ENCODE results near the gene MFN2. TPM values are rescaled to one million over a fixed set of nuclear protein-coding genes. Genes with fewer than 3 reads are reported as not detected.
A peak's percentile ranks its signal among the peaks of the same experiment; 100 is the strongest.

MFN2 gene
- total and polyA plus RNA-seq, 2 experiments from 2014 or later: 48.0 to 57.9 TPM

GRCh38 chr1:12028248-12028647 is 48.0 kb downstream of the MFN2 start:
- Histone ChIP-seq H3K4me1 (ENCODE audit: insufficient read depth) (no peaks in the 10 kb centered on the region), H3K9me3 (ENCODE audit: low read depth) (no peaks in the 10 kb centered on the region), H4K20me1 (ENCODE audit: insufficient read depth) (no peaks in the 10 kb centered on the region), H3K9ac (no peak overlapping the region), H3F3A (ENCODE audit: insufficient read depth) (no peaks in the 10 kb centered on the region), H3K9me2 (ENCODE audit: insufficient read depth) (no peaks in the 10 kb centered on the region), H2AFZ (no peak overlapping the region), H3K27me3 (replicated peaks; ENCODE audit: insufficient read depth) (no peaks in the 10 kb centered on the region), H3K4me3 (no peak overlapping the region), H3K36me3 (ENCODE audit: low read depth) (no peaks in the 10 kb centered on the region), H3K79me2 (ENCODE audit: insufficient read depth) (no peaks in the 10 kb centered on the region), H3K4me2 (ENCODE audit: unreplicated experiment) (no peak overlapping the region), H3K27ac (no peak overlapping the region)
- DNase-seq: no peak
- TF ChIP-seq EZH2phosphoT487 (IDR thresholded peaks at IDR 0.05; ENCODE audit: insufficient read depth, low read depth): no peak
- TF ChIP-seq EZH2 (IDR thresholded peaks at IDR 0.05; ENCODE audit: insufficient read depth, poor library complexity, severe bottlenecking): no peak
- in situ Hi-C loops (cut with MboI): no loop called here
- 93 to 95% methylated on average over 8 of the region's 8 CpGs for WGBS, 2 experiments (ENCODE audit: low coverage in 1 of 2, low lambda C conversion rate in 2 of 2, missing lambda C conversion rate in 2 of 2)

DNA sequence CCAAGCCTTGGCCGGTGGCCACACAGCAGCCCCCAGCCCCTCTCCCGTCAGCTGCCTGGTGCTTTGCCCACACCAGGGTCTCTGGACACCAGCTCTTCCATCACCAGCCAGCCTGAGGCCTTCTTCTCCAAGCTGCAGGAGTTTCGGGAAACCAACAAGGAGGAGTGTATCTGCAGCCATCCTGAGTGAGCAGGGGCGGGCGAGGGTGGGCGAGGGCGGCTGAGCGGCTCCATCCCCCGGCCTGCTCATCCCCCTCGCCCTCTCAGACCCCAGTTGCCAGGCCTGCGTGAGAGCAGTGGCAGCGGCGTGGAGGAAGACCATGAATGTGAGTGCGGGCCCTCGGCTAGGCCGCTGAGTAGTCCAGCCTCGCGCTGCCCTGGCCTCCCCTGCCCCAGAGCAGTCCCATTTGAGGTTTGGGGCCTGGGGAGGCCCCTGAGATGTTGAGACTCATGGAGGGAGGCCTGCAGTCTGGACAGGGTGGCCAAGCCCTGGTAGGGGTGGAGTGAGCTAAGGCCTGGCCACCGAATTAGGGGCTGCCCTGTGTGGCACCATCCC is 48.8 kb downstream of the MFN2 start:
- no peaks in the 10 kb centered on the region for H3K79me2 ChIP-seq (ENCODE audit: insufficient read depth)
- no peak overlapping the region for H3K4me3 ChIP-seq
- H3K9me2 ChIP-seq (ENCODE audit: insufficient read depth): no peaks in the 10 kb centered on the region
- DNase-seq: no peak
- in situ Hi-C loops (cut with MboI): no loop called here
- H4K20me1 ChIP-seq (ENCODE audit: insufficient read depth): no peaks in the 10 kb centered on the region
- 94 to 96% methylated on average over 9 to 19 of the region's 19 CpGs for WGBS, 2 experiments (ENCODE audit: low coverage in 1 of 2, low lambda C conversion rate in 2 of 2, missing lambda C conversion rate in 2 of 2)
- H3K9ac ChIP-seq: no peak overlapping the region
- no peaks in the 10 kb centered on the region for H3K36me3 ChIP-seq (ENCODE audit: low read depth)
- H3F3A ChIP-seq (ENCODE audit: insufficient read depth): no peaks in the 10 kb centered on the region
- no peak overlapping the region for H3K4me2 ChIP-seq (ENCODE audit: unreplicated experiment)
- no peaks in the 10 kb centered on the region for H3K4me1 ChIP-seq (ENCODE audit: insufficient read depth)
- TF ChIP-seq EZH2phosphoT487 (IDR thresholded peaks at IDR 0.05; ENCODE audit: insufficient read depth, low read depth): no peak
- no peak for TF ChIP-seq EZH2 (IDR thresholded peaks at IDR 0.05; ENCODE audit: insufficient read depth, poor library complexity, severe bottlenecking)
- no peak overlapping the region for H3K27ac ChIP-seq
- H3K9me3 ChIP-seq (ENCODE audit: low read depth): no peaks in the 10 kb centered on the region
- H3K27me3 ChIP-seq (replicated peaks; ENCODE audit: insufficient read depth): no peaks in the 10 kb centered on the region
- no peak overlapping the region for H2AFZ ChIP-seq

DNA sequence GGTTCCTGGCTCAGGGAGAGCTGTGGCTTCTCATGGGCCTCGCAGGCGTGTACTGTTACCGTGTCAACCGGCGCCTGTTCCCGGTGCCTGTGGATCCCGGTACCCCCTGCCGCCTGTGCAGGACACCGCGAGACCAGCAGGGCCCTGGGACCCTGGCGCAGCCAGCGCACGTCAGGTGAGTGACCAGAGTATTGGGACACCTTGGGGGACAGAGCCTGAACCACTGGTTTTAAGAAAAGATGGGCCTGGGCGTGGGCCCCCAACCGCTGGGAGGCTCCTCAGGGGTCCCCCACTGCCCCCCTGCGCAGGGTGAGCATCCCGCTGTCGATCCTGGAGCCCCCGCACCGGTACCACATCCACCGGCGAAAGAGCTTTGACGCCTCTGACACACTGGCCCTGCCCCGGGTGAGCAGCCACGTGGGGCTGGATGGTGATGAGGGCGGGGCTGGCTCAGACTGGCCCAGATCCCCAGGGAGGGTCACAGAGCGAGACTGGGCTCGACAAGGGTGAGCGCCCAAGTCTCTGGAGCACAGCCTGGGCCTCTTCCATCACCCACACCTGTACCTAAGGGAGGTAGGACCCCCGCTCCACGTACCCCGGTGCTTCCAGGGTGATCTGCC is 49.6 kb downstream of the MFN2 start:
- Histone ChIP-seq H2AFZ (no peak overlapping the region), H3F3A (ENCODE audit: insufficient read depth) (no peaks in the 10 kb centered on the region), H3K79me2 (ENCODE audit: insufficient read depth) (no peaks in the 10 kb centered on the region), H3K4me1 (ENCODE audit: insufficient read depth) (no peaks in the 10 kb centered on the region), H3K4me3 (no peak overlapping the region), H3K4me2 (ENCODE audit: unreplicated experiment) (no peak overlapping the region), H3K9ac (no peak overlapping the region), H3K27me3 (replicated peaks; ENCODE audit: insufficient read depth) (no peaks in the 10 kb centered on the region), H4K20me1 (ENCODE audit: insufficient read depth) (no peaks in the 10 kb centered on the region), H3K9me2 (ENCODE audit: insufficient read depth) (no peaks in the 10 kb centered on the region), H3K9me3 (ENCODE audit: low read depth) (no peaks in the 10 kb centered on the region), H3K27ac (no peak overlapping the region), H3K36me3 (ENCODE audit: low read depth) (no peaks in the 10 kb centered on the region)
- DNase-seq: no peak
- WGBS, 2 experiments (ENCODE audit: low coverage in 1 of 2, low lambda C conversion rate in 2 of 2, missing lambda C conversion rate in 2 of 2): 91 to 94% methylated on average over 31 to 32 of the region's 32 CpGs
- TF ChIP-seq EZH2 (IDR thresholded peaks at IDR 0.05; ENCODE audit: insufficient read depth, poor library complexity, severe bottlenecking) (no peak), EZH2phosphoT487 (IDR thresholded peaks at IDR 0.05; ENCODE audit: insufficient read depth, low read depth) (no peak)
- in situ Hi-C loops (cut with MboI): no loop called here

DNA sequence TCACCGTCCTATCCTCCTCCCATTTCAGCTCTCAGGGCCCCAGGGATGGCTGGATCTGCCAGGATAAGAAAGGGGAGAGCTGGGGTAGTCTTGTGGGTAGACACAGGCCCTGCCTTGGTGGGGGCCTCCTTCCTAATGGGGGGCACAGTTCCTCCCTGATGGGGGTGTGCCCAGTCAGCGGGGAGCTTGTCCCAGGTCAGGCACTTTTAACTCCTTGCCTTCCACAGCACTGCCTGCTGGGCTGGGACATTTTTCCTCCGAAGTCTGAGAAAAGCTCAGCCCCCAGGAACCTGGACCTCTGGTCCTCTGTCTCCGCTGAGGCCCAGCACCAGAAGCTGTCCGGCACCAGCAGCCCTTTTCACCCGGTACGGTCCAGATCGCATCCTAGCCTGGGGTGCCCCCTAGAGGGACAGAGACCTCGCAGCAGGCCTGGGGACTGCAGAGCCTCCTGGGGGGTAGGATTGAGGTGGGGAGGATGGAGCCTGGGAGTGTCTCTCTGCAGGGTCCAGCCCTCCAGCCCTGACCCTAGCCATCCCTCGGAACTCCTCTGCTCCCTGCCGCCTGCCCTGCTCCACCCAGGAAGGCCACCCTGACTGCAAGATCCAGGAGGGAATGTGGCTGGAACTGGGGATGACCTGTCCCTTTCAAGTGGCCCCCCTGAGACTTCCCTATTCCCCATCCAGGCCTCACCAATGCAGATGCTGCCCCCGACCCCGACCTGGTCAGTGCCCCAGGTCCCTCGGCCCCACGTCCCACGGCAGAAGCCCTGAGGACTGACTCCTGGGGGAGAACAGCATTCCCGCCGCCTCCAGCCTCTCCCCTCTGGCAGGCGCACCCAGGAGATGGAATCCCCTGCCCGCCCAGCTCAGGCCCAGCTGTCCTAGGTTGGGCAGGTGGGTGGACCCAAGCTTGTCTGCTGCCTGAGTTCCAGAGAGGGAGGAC is 51.1 kb downstream of the MFN2 start:
- H3K4me1 ChIP-seq (ENCODE audit: insufficient read depth): no peaks in the 10 kb centered on the region
- H2AFZ ChIP-seq: no peak overlapping the region
- no peak overlapping the region for H3K27ac ChIP-seq
- peak; percentile 66 for DNase-seq
- H4K20me1 ChIP-seq (ENCODE audit: insufficient read depth): no peaks in the 10 kb centered on the region
- no peaks in the 10 kb centered on the region for H3K9me2 ChIP-seq (ENCODE audit: insufficient read depth)
- H3K79me2 ChIP-seq (ENCODE audit: insufficient read depth): no peaks in the 10 kb centered on the region
- H3K4me2 ChIP-seq (ENCODE audit: unreplicated experiment): no peak overlapping the region
- TF ChIP-seq EZH2 (IDR thresholded peaks at IDR 0.05; ENCODE audit: insufficient read depth, poor library complexity, severe bottlenecking): no peak
- no peak for TF ChIP-seq EZH2phosphoT487 (IDR thresholded peaks at IDR 0.05; ENCODE audit: insufficient read depth, low read depth)
- WGBS, 2 experiments (ENCODE audit: low coverage in 1 of 2, low lambda C conversion rate in 2 of 2, missing lambda C conversion rate in 2 of 2): 81 to 83% methylated on average over 14 to 20 of the region's 20 CpGs
- H3K9me3 ChIP-seq (ENCODE audit: low read depth): no peaks in the 10 kb centered on the region
- H3K27me3 ChIP-seq (replicated peaks; ENCODE audit: insufficient read depth): no peaks in the 10 kb centered on the region
- no peak overlapping the region for H3K4me3 ChIP-seq
- H3K9ac ChIP-seq: no peak overlapping the region
- in situ Hi-C loops (cut with MboI): no loop called here
- no peaks in the 10 kb centered on the region for H3F3A ChIP-seq (ENCODE audit: insufficient read depth)
- no peaks in the 10 kb centered on the region for H3K36me3 ChIP-seq (ENCODE audit: low read depth)

All from GM23248 (cell line).